GM18951 (cell line): ENCODE data around the gene ADARB2.

Experiments used
- POLR2A ChIP-seq: IDR thresholded peaks from 4 replicates; pipeline ENCODE4 v1.6.1; 2011; ENCODE audit warnings: mild to moderate bottlenecking; ENCODE audit not compliant: insufficient read length, insufficient read depth; ENCODE audit errors: extremely low read depth
- in situ Hi-C: fragments of 300-500 bp; cut with MboI; formaldehyde crosslinking; loops from one replicate; pipeline ENCODE4 v1.12.0; 2022; ENCODE audit warnings: low sequenced_read_pairs, mixed read lengths, inconsistent platforms; ENCODE audit not compliant: unreplicated experiment

The ADARB2 gene

GRCh38 chr10:1179346-1180070 is 557.8 kb downstream of the ADARB2 start:
- in situ Hi-C loops = no loop called here
- no peak for TF ChIP-seq POLR2A

GRCh38 chr10:1178506-1178905 is 558.8 kb downstream of the ADARB2 start:
- no peak for TF ChIP-seq POLR2A
- in situ Hi-C loops = no loop called here

- no peak for TF ChIP-seq POLR2A
- in situ Hi-C loops = no loop called here
Measured at GRCh38 chr10:1177936-1178335, 559.4 kb downstream of the ADARB2 start.

- in situ Hi-C loops = no loop called here
- no peak for TF ChIP-seq POLR2A
Measured at GRCh38 chr10:1175956-1176565, 561.3 kb downstream of the ADARB2 start.

GRCh38 chr10:1174022-1174421 is 563.3 kb downstream of the ADARB2 start:
- no peak for TF ChIP-seq POLR2A
- in situ Hi-C loops = no loop called here

- TF ChIP-seq POLR2A = no peak
- in situ Hi-C loops = no loop called here
Measured at GRCh38 chr10:1173091-1173490, 564.2 kb downstream of the ADARB2 start.

- in situ Hi-C loops = no loop called here
- TF ChIP-seq POLR2A = no peak
Measured at GRCh38 chr10:1172256-1172984, 564.9 kb downstream of the ADARB2 start.

- TF ChIP-seq POLR2A = no peak
- in situ Hi-C loops = no loop called here
Measured at GRCh38 chr10:1171586-1171985, 565.7 kb downstream of the ADARB2 start.

GRCh38 chr10:1171182-1171581 is 566.1 kb downstream of the ADARB2 start:
- in situ Hi-C loops = no loop called here
- TF ChIP-seq POLR2A = no peak

GRCh38 chr10:1170867-1171180 is 566.5 kb downstream of the ADARB2 start:
- TF ChIP-seq POLR2A = no peak
- in situ Hi-C loops = no loop called here

- in situ Hi-C loops = no loop called here
- TF ChIP-seq POLR2A = no peak
Measured at GRCh38 chr10:1169981-1170866, 567.1 kb downstream of the ADARB2 start.

GRCh38 chr10:1169186-1169885 is 568.0 kb downstream of the ADARB2 start:
- in situ Hi-C loops = no loop called here
- TF ChIP-seq POLR2A = no peak
